Pericardium fibroblast (primary cell): ENCODE measurements around the gene DGUOK. TPM values are rescaled to one million over a fixed set of nuclear protein-coding genes. Genes with fewer than 3 reads are reported as not detected.

Source experiments
- total RNA-seq: library from RNA; depleted of rRNA; stranded (reverse); fragments of >200 nt; gene quantifications from 2 replicates; pipeline ENCODE4 v1.2.3, GENCODE V29; 2015

The DGUOK gene
- total RNA-seq = 37.5 and 61.0 TPM in 2 replicates

GRCh38 chr2:73926493-73927327 is at the start of gene DGUOK:
Gene DGUOK (plus strand): TSS chr2:73926880. CDS start chr2:73926911, 31 bp downstream.

GRCh38 chr2:73892631-73893329 is 33.9 kb upstream of the DGUOK start, which contains the start of gene ACTG2:
Gene ACTG2 (plus strand): TSS chr2:73893008. CDS start chr2:73901312, 8,304 bp downstream.

GRCh38 chr2:73984203-73984921 is 57.7 kb downstream of the DGUOK start, which contains the start of gene TET3:
Gene TET3 (plus strand): TSS chr2:73984910. CDS start chr2:73986404, 1,494 bp downstream.

Other genes with a start within 250 kb of the DGUOK start
- gene TPRKB, start 189.5 kb upstream of the DGUOK start, total RNA-seq = 19.5 and 29.9 TPM in 2 replicates
- 18.9 and 28.8 TPM in 2 replicates for gene DUSP11, start 146.8 kb upstream of the DGUOK start, total RNA-seq
- not detected in 2 replicates for gene C2orf78, start 142.7 kb upstream of the DGUOK start, total RNA-seq
- 17.7 and 26.3 TPM in 2 replicates for gene STAMBP, start 97.9 kb upstream of the DGUOK start, total RNA-seq
- 0.09 and 5.0 TPM in 2 replicates for gene ACTG2, start 33.9 kb upstream of the DGUOK start, total RNA-seq
- gene TET3, start 58.0 kb downstream of the DGUOK start, total RNA-seq = 2.2 and 4.0 TPM in 2 replicates
- gene BOLA3, start 221.0 kb downstream of the DGUOK start, total RNA-seq = 58.0 and 69.8 TPM in 2 replicates